HTERT RPE-1 (cell line): ENCODE results near the gene HOXB3.

Experiments used
- in situ Hi-C: fragments of 300-500 bp; cut with MboI; formaldehyde crosslinking; loops from 4 replicates; pipeline ENCODE4 v1.14.3; 2020; ENCODE audit warnings: low sequenced_read_pairs

The HOXB3 gene

GRCh38 chr17:48600244-48601098 is 10.4 kb upstream of the HOXB3 start:
- in situ Hi-C loops, result no loop called here

- in situ Hi-C loops, result no loop called here
These were observed 9.3 kb upstream of the HOXB3 start for GRCh38 chr17:48599354-48599753.

DNA sequence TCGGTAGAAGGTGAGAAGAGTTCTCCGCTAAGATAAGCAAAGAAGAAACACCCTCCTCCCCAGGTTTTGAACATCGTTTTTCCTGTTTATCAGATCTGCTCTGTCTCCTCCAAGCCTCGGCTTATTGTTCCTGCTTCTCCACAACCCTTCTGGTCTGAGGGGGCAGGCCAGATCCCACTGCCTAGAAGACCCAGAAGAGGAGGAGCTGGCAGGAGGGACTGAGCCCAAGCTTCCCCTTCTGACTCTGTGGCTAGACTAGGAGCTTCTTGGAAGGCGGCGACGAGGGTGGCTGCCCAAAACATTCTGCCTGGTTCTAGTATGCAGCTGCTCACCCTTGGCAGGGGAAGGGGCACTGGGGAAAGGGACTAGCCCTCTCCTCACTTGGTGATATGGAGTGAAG is 8.7 kb upstream of the HOXB3 start:
- in situ Hi-C loops, result no loop called here

DNA sequence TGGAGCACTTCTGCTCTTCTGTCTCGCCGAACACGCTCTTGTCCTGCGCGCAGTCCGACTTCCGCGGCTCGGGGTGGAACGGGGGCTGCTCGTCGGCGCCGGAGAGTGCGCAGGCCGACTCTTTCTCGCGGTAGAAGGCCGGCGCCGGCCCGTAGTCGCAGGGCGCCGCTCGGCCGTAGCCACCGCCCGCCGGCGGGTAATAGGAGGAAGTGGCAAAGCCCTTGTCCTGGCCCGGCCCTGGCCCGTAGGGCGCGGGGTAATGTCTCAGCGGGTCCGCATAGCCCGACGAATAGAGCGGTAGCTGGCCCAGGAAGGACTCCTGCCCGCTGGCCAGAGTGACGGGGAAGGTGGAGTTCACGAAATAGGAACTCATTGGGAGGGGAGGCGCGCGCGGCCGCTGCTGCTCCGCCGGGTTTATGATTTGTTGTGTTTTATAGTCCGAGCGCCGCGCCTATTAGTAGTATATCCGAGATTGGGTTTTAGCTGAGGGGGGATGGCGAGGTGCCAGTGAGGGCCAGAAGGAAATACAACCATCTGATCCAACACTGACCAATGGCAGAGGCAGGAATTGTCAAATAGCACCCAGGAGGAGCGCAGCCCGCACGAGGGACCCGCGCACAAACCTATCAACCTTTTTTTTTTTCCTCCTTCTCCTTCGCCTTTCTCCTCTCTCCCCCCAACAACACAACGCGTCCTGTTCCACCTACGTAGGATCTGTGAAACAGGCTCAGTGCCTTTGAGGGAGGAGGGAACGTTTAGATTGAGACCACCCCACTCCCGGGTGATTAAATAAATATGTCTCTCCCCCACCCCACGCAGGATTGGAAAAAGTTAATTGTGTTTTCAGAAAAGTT is 8.0 kb upstream of the HOXB3 start:
- in situ Hi-C loops, result no loop called here

DNA sequence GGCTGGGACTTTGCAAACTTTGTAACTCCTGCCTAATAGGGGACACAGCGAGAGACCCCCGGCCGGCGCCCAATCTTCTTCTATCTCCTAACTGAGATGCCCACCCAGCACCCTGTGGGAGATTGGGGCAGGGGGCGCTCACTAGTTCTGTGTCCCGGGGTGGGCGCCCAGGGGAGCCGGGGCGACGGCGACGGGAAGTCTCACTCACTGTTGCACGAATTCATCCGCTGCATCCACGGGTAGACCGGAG is 7.4 kb upstream of the HOXB3 start:
- in situ Hi-C loops, result no loop called here

DNA sequence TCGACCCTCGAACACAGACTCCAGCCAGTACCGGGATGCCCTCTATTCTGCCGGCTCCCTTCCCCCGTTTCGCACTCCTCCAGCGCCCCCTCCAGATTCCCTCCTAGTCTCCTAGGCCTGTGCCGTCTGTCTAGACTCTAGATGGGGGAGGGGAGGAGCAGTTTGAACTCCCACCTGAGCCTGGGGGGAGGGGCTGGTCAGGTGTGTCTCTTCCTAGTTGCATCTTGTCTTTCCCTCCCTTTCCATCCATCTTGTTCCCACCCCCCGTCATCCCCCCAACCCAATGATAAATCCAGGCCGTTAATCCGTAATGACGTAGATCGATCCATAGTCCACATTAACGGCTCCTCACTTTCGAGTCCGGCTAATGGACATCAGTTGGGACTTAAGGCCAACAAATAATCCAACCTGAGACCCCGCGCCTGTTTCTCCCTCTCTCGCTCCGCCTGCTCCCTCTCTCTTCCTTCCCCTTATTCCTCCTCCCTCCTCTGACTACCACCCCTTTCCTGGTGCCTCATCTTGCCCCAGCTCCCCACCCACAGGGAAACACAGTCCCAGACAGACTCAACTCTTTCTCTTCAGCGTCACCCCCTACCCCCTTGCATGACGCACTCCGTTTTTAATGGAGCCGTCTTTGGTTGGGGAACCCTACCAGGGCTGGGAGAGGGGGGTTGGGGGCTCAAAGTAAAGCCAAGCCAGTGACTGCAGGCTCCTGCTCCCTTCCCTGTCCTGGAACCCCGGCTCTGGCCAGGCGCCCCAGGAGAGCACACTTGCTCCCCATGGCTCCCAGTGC is 6.9 kb upstream of the HOXB3 start:
- in situ Hi-C loops, result no loop called here

- in situ Hi-C loops, result no loop called here
These were observed 6.1 kb upstream of the HOXB3 start for GRCh38 chr17:48596000-48596734.

DNA sequence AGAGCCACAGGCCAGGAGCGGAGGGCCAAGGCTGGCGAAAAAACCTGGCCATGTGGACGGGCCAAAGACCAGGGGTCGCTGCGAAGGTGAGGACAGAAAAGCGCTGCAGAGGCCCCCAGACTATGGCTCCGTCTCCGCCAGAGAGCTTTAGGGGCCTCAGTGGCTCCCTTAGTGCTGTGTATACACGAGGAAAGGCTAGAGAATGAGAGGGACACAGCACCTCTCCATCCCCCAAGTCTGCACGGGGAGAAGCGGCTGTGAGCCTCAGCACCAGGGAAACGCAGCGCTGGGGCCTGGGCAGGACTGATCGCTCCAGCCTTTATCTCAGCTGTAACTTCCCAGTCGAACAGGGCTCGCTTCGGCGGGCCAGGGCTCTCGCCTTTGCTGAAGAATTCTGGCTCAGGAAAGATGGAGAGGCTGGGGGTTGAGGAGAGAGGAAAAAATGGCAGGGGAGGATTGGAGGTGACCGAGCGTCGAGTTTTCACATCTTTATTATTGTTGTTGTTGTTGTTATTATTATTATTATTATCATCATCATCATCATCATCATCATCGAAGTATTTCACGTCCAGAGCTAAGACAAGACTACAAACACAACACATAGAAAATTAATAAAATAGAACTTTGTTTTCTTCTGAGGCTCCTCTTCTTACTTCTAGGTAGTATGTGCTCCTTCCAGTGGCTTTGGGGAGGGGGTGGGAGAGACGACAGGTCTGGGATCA is 5.4 kb upstream of the HOXB3 start:
- in situ Hi-C loops, result no loop called here

DNA sequence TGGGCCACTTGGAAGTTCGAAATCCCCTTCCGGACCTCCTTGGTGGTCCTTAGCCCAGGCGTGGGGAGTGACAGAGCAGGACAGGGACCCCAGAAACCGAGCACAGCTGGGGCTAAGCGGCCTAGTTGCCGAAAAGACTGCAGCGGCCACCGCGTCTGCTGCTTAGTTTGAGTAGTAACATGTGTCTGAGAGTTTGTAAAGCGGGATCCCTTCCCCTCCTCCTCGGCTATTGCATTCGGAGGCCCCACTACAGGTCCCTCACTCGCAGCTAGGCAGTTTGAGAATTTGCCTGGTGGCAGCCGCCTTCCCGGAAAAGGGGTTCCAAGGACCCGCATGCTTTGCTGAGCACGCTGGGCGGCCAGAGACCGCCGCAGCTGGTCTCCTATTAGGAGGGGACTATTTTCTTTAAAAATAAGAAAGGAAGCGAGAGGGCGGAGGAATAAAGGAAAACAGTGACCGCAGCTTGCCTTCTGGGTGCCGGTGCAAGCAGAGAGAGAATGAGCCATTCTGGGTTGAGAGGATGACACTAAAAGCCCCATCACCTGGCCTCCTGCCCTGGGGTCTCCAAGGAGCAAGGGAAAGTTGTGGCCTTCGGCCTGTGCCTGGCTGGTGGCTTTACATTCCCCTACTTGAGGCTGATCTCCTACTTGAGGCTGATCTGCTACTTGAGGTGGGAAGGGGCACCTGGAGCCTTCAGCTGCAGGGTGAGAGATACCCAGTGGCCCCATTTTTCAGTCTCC is 4.7 kb upstream of the HOXB3 start:
- in situ Hi-C loops, result no loop called here

DNA sequence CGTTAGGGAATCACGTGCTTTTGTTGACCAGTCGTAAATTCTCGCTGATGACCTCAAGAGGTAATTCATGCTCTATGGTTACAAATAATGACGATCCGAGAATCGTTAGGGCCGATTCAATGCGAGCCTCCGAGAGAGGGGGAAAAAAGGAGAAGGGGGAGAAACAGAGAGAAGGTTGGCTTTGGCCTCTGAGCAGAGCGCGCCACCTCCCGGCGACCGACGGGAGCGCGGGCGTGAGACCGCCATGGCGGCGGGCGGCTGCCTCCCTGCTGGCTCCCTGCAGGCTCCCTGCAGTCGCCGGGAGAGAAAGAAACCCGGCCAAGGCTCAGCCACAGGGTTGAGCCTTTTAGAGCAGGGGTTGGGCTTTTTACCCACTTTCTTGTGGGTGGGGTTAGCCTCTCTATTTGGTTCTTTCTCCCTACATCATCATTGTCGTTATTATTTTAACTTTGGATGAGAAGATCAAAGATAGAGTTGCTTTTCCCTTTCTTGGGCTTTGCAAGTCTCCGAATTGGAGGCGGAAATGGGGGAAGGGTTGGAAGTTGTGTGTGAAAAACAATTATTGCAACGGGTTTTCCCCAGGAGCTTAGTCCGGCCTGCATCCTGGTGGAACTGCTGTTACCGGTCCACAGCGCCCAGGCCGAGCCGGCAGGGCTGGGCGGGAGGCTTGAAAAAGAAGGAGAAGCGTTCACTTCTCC is 3.9 kb upstream of the HOXB3 start:
- in situ Hi-C loops, result no loop called here

DNA sequence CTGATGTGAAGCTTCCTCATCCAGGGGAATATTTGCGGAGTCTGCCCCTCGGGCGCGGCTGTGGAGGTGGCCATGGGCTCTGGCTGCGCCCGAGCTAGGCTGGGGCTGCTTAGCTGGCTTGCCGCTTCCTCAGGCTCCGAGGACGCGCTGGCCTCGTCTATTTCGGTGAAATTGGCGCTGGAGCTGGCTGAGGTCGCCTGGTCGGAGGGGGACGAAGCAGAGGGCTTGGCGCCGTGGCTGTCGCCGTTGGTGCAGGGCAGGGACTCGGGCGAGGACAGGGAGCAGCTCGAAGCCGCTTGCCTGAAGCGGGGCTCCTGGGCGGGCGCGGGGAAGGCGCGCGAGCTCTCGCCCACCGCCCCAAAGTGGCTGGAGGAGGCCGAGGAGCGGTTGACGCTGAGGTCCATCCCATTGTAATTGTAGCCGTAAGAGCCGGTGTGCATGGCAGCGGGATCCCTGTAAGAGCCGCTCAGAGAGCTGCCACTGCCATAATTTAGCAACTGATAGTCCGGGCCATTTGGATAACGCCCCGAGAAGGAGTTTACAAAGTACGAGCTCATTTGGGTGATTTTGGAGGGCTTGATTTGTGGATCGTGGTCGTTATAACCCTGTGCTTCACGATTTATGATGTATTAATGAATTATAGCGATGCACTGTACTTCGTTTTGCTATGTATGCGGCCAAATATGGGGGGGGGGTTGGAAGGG is 3.2 kb upstream of the HOXB3 start, which contains the start of gene HOXB5:
Gene HOXB5 (minus strand): TSS at position 654 of the 704 bp plus-strand sequence. CDS start 97 bp downstream, at position 557.
- in situ Hi-C loops, result no loop called here

- in situ Hi-C loops, result no loop called here
These were observed 2.5 kb upstream of the HOXB3 start for GRCh38 chr17:48592577-48592976.

DNA sequence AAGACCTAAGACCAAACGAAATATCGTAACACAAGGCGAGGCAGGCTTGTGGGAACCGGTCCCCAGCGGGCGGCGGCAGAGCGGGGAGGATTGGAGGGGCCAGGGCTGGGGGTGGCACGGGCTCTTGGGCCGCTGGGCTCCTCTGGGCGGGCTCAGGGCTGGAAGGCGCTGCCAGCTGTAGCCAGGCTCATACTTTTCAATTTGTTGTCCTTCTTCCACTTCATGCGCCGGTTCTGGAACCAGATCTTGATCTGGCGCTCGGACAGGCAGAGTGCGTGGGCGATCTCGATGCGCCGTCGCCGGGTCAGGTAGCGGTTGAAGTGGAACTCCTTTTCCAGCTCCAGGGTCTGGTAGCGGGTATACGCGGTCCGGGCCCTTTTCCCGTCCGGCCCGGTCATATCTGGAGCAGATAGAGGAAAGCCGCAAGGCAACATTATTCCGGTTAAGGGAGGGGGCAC is 2.0 kb upstream of the HOXB3 start:
- in situ Hi-C loops, result no loop called here

- in situ Hi-C loops, result no loop called here
These were observed 1.4 kb upstream of the HOXB3 start for GRCh38 chr17:48591255-48592056.

DNA sequence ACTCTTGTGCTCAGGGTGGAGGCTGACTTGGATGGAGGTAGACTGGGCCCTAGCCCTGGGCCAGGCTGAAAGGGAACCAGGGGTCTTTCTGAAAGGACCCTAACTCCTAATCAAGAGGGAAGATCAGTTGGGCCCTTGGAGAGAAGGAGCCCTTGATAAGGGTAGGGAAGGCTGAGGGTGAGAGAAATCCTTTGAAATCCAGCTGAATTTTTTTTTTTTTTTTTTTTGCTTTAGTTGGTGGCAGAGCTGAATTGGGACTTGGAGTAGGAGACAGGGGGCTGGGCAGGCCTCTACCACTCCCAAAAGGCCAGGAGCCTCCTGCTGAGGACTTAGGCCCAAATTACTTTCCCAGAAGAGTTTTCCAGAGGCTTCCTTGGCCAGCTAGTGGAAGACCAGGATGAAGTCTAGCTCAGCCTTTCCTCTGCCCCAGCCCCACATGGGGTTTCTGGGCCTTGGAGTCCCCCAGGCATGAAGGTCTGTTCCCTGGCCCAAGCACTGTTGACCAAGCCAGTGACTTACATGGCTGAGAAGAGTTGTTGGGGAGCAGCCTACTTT is 643 bp upstream of the HOXB3 start:
- in situ Hi-C loops, result no loop called here

DNA sequence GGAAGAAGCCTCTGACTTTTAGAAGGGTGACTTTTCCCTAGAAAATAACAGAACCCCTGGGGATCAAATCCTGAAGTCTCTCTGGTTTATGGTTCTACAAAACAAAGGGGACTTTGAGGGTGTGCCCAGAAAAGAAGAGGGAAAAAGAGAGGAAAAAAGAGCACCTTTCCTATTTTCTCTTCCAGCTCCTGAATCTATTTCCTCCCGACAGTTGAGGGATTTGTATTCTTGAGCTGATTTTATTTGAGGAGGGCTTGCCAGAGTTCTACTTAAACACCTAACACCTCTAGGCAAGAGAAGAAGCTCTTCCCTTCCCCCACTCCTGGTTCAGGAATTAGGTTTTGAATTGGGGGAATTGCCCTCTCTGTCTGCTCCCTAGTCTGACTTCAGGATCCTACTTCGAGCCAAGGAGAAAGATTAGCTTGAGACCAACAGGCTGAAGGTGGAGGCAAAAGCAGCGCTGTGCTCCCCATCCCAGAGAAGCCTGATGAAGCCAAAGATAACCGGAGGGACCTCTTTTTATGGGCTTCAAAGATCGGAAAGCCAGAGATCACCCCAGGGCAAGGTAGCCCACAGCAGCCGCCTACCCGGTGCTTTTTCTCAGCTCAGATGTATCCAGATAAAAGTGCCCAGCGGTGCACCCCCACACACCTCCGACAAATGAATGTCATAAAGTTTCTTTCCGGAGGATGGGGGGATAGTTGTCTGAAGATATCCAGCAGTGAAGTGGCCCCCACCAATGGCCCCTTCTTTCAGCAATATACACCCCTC is 796 bp downstream of the HOXB3 start:
- in situ Hi-C loops, result no loop called here
